GM12865 (cell line): Measurements from ENCODE around the gene SENP3.

Experiments used
- DNase-seq: peaks from one replicate; pipeline ENCODE4 v3.0.0; 2010; ENCODE audit warnings: low read depth
- H3K4me3 ChIP-seq: 2 replicates; pipeline ENCODE4 v1.5.1; 2011; ENCODE audit warnings: mild to moderate bottlenecking, low read depth, low read length, control low read depth
- TF ChIP-seq, protein P1 (sequence below): IDR thresholded peaks from 2 replicates; pipeline ENCODE4 v1.5.1; 2011; ENCODE audit warnings: low read length, control low read depth, low read depth, inconsistent platforms; ENCODE audit not compliant: insufficient read depth; ENCODE audit errors: missing control alignments

Gene SENP3

DNA sequence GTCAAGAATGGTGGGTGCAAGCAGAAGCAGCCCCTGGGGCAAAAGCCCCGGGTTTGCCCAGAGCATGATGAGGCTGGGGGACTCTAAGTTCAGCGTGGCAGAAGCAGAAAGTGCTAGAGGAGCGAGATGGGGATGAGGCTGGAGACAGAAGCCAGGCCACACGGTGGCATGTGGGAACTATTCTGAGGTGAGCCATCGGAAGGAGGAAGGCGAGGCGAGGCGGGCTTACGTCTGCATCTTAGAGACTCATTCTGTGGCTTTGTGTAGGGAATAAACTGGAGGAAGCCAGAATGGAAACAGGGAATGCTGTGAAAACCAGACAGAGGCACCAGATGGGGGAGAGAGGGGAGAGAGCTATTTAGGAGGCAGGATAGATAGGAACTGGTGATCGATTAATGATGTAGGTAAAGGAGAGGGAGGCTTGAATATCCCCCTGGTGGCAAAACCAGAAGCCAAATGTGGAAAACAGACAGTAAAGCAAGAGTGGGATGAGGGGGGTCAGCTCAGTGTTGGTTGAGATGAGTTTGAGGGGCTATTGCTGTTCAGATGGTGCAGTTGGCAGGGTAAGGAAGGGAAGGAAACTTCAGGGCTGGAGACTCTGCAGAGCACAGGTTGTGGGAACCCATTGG lies 6.3 kb upstream of the SENP3 start:
- TF ChIP-seq, protein P1, sequence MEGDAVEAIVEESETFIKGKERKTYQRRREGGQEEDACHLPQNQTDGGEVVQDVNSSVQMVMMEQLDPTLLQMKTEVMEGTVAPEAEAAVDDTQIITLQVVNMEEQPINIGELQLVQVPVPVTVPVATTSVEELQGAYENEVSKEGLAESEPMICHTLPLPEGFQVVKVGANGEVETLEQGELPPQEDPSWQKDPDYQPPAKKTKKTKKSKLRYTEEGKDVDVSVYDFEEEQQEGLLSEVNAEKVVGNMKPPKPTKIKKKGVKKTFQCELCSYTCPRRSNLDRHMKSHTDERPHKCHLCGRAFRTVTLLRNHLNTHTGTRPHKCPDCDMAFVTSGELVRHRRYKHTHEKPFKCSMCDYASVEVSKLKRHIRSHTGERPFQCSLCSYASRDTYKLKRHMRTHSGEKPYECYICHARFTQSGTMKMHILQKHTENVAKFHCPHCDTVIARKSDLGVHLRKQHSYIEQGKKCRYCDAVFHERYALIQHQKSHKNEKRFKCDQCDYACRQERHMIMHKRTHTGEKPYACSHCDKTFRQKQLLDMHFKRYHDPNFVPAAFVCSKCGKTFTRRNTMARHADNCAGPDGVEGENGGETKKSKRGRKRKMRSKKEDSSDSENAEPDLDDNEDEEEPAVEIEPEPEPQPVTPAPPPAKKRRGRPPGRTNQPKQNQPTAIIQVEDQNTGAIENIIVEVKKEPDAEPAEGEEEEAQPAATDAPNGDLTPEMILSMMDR, result peak; percentile 11
- no peak for DNase-seq
- no peak overlapping the region for H3K4me3 ChIP-seq

- DNase-seq, result no peak
- H3K4me3 ChIP-seq, result no peak overlapping the region
- TF ChIP-seq, protein P1, result no peak
Measured at GRCh38 chr17:7556627-7557026, 5.1 kb upstream of the SENP3 start.

DNA sequence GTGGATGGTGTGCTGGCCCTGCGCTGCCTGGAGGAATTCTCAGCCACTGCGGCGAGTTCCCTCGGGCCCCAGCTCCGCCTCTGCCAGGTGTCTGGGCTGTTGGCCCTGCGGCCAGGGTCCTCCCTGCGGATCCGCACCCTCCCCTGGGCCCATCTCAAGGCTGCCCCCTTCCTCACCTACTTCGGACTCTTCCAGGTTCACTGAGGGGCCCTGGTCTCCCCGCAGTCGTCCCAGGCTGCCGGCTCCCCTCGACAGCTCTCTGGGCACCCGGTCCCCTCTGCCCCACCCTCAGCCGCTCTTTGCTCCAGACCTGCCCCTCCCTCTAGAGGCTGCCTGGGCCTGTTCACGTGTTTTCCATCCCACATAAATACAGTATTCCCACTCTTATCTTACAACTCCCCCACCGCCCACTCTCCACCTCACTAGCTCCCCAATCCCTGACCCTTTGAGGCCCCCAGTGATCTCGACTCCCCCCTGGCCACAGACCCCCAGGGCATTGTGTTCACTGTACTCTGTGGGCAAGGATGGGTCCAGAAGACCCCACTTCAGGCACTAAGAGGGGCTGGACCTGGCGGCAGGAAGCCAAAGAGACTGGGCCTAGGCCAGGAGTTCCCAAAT lies 4.5 kb upstream of the SENP3 start:
- H3K4me3 ChIP-seq, result no peak overlapping the region
- DNase-seq, result no peak
- TF ChIP-seq, protein P1, result no peak

- H3K4me3 ChIP-seq, result peak overlapping the region; percentile 47
- TF ChIP-seq, protein P1, result no peak
- DNase-seq, result peak; percentile 79
Measured at GRCh38 chr17:7557775-7558543, 3.8 kb upstream of the SENP3 start.

- H3K4me3 ChIP-seq, result peak within 1 kb of the TSS; percentile 47
- TF ChIP-seq, protein P1, result no peak
- no peak for DNase-seq
Measured at GRCh38 chr17:7558544-7559319, 3.0 kb upstream of the SENP3 start, which contains the start of gene TNFSF13. TSS of gene TNFSF13 (plus strand) at chr17:7558750. CDS start at chr17:7559040, 290 bp downstream.

DNA sequence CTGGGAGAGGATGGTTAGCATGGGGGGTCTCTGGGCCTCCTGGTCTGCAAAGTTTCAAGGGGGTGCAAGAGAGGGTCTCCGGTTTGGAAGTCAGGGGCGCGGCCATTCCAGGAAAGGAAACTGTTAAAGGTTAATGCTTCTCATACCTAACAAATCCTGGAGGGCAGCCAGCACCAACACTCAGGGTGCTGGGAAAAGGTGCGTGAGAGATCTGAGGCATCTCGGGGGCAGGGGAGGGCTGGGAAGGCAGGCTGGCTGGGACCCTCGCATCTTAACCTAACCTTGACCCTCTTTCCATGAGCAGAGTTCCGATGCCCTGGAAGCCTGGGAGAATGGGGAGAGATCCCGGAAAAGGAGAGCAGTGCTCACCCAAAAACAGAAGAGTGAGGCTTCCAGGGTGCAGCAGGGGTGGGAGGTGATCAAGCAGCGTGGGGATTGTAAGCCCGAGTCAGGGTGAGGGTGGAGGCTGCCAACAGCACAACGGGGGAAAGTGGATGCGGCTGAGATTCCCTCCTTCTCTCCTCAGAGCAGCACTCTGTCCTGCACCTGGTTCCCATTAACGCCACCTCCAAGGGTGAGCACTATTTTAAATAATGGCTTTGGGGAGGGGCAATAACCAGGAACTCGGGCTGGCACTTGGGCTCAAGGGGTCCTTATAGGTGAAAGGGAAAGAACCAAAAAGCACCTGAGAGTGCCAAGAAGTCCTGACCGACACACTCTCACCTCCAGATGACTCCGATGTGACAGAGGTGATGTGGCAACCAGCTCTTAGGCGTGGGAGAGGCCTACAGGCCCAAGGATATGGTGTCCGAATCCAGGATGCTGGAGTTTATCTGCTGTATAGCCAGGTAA lies 2.2 kb upstream of the SENP3 start:
- H3K4me3 ChIP-seq, result no peak overlapping the region
- no peak for DNase-seq

More for the DNA sequence above, 2.2 kb upstream of the SENP3 start:
- TF ChIP-seq, protein P1, result no peak
